IMR-90 (cell line): ENCODE measurements around the gene ZBTB22. TPM values are rescaled to one million over a fixed set of nuclear protein-coding genes. Genes with fewer than 3 reads are reported as not detected.

Experiments
- ATAC-seq: fragments of 200-7000 bp; cut with Tn5 transposase; 2 replicates; pipeline ENCODE4 v1.9.1; 2020; ENCODE audit warnings: low read depth, mild to moderate bottlenecking, moderate library complexity
- BruUV-seq: library from RNA; stranded (reverse); fragments of 400-500 nt; replicated peaks from 2 replicates; lab custom pipeline; 2021; lab: Mats Ljungman, UMichigan
- CTCF ChIA-PET: fragments of 300-600 bp; formaldehyde crosslinking; extraction: SDS; loops from one replicate; lab custom pipeline; 2021; ENCODE audit warnings: antibody characterized with exemption; lab: Yijun Ruan, JAX
- POLR2A ChIA-PET: fragments of 300-600 bp; sonication (Branson Sonifier 250); formaldehyde crosslinking; loops from one replicate; lab custom pipeline; 2022; ENCODE audit warnings: antibody characterized with exemption; ENCODE audit not compliant: unreplicated experiment; lab: Charles Lee
- DNase-seq: peaks from one replicate; pipeline ENCODE4 v3.0.0; 2013
- H2AFZ ChIP-seq: replicated peaks from 2 replicates; pipeline ENCODE3; 2013; ENCODE audit warnings: low read length, mild to moderate bottlenecking; ENCODE audit not compliant: poor library complexity
- H2AK5ac ChIP-seq: 2 replicates; pipeline ENCODE4 v1.6.1; 2013; ENCODE audit warnings: low read depth, low read length, inconsistent platforms
- H2AK9ac ChIP-seq: replicated peaks from 2 replicates; pipeline ENCODE3; 2013; ENCODE audit warnings: mild to moderate bottlenecking, low read depth, low read length, moderate library complexity; ENCODE audit not compliant: poor library complexity
- H2BK120ac ChIP-seq: 2 replicates; pipeline ENCODE4 v1.6.1; 2013; ENCODE audit warnings: low read depth, low read length, inconsistent platforms
- H2BK15ac ChIP-seq: 3 replicates; pipeline ENCODE4 v1.6.1; 2013; ENCODE audit warnings: low read depth, low read length, inconsistent platforms
- H2BK20ac ChIP-seq: 2 replicates; pipeline ENCODE4 v1.6.1; 2013; ENCODE audit warnings: low read depth, mild to moderate bottlenecking, inconsistent platforms, low read length, moderate library complexity
- H2BK5ac ChIP-seq: 2 replicates; pipeline ENCODE4 v1.6.1; 2013; ENCODE audit warnings: mild to moderate bottlenecking, low read depth, low read length, inconsistent platforms; ENCODE audit not compliant: poor library complexity, severe bottlenecking
- H3K14ac ChIP-seq: replicated peaks from 2 replicates; pipeline ENCODE4 v1.6.1; 2013; ENCODE audit warnings: low read depth, low read length, inconsistent platforms
- H3K18ac ChIP-seq: 2 replicates; pipeline ENCODE4 v1.6.1; 2013; ENCODE audit warnings: low read depth, low read length, control low read depth
- H3K23ac ChIP-seq: 2 replicates; pipeline ENCODE4 v1.6.1; 2013; ENCODE audit warnings: low read depth, low read length, inconsistent platforms
- H3K27ac ChIP-seq: 2 replicates; pipeline ENCODE4 v1.5.1; 2013; ENCODE audit warnings: mild to moderate bottlenecking, control low read depth, low read length; ENCODE audit not compliant: insufficient read depth
- H3K27me3 ChIP-seq: 2 replicates; pipeline ENCODE4 v1.6.1; 2013; ENCODE audit warnings: low read length; ENCODE audit not compliant: control insufficient read depth, insufficient read depth
- H3K36me3 ChIP-seq: 2 replicates; pipeline ENCODE4 v1.6.1; 2013; ENCODE audit warnings: low read length, mixed read lengths; ENCODE audit not compliant: control insufficient read depth, insufficient read depth
- H3K4ac ChIP-seq: 2 replicates; pipeline ENCODE4 v1.6.1; 2013; ENCODE audit warnings: low read depth, low read length, inconsistent platforms
- H3K4me1 ChIP-seq: 2 replicates; pipeline ENCODE4 v1.6.1; 2013; ENCODE audit warnings: low read length, mixed read lengths; ENCODE audit not compliant: control insufficient read depth, insufficient read depth
- H3K4me2 ChIP-seq: 2 replicates; pipeline ENCODE4 v1.6.1; 2013; ENCODE audit warnings: low read depth, mild to moderate bottlenecking, control low read depth, low read length, moderate library complexity
- H3K4me3 ChIP-seq: 2 replicates; pipeline ENCODE4 v1.5.1; 2013; ENCODE audit warnings: low read depth, mild to moderate bottlenecking, control low read depth, low read length, moderate library complexity; ENCODE audit not compliant: insufficient read depth
- H3K56ac ChIP-seq: 2 replicates; pipeline ENCODE4 v1.6.1; 2013; ENCODE audit warnings: low read length, inconsistent platforms; ENCODE audit not compliant: insufficient read depth; ENCODE audit errors: extremely low read depth
- H3K79me1 ChIP-seq, 2 experiments: 2 replicates each; pipeline ENCODE4 v1.6.1; 2013; ENCODE audit warnings: low read length in 2 of 2, inconsistent platforms in 1 of 2, low read depth in 1 of 2
- H3K9ac ChIP-seq: 2 replicates; pipeline ENCODE4 v1.6.1; 2013; ENCODE audit warnings: low read depth, low read length, control low read depth
- H3K9me1 ChIP-seq: 2 replicates; pipeline ENCODE4 v1.6.1; 2013; ENCODE audit warnings: low read length, inconsistent platforms; ENCODE audit not compliant: insufficient read depth
- H3K9me3 ChIP-seq: 2 replicates; pipeline ENCODE4 v1.6.1; 2013; ENCODE audit warnings: low read length; ENCODE audit not compliant: control insufficient read depth, insufficient read depth
- H4K20me1 ChIP-seq: 2 replicates; pipeline ENCODE4 v1.6.1; 2013; ENCODE audit warnings: low read length, inconsistent platforms; ENCODE audit not compliant: insufficient read depth
- H4K5ac ChIP-seq: 2 replicates; pipeline ENCODE4 v1.6.1; 2013; ENCODE audit warnings: mild to moderate bottlenecking, low read depth, low read length, control low read depth
- H4K8ac ChIP-seq, 2 experiments: 2 replicates each; pipeline ENCODE4 v1.6.1; 2013; ENCODE audit warnings: low read depth in 2 of 2, low read length in 2 of 2, control low read depth in 1 of 2, inconsistent platforms in 1 of 2
- H4K91ac ChIP-seq: 2 replicates; pipeline ENCODE4 v1.6.1; 2013; ENCODE audit warnings: low read depth, low read length, inconsistent platforms; ENCODE audit not compliant: insufficient read depth
- BHLHE40 ChIP-seq: fragments of 150-350 bp; IDR thresholded peaks from 2 replicates; pipeline ENCODE4 v1.6.1; 2016; ENCODE audit warnings: mild to moderate bottlenecking, low read depth, low read length
- MAZ ChIP-seq: IDR thresholded peaks from 2 replicates; pipeline ENCODE4 v1.6.1; 2012; ENCODE audit warnings: low read depth, mild to moderate bottlenecking, low read length, improper control_type of control experiment, moderate library complexity, borderline replicate concordance
- MXI1 ChIP-seq: IDR thresholded peaks from 2 replicates; pipeline ENCODE4 v1.6.1; 2012; ENCODE audit warnings: low read depth, mild to moderate bottlenecking, low read length, moderate library complexity, borderline replicate concordance
- RAD21 ChIP-seq: IDR thresholded peaks from 2 replicates; pipeline ENCODE4 v1.6.1; 2012; ENCODE audit warnings: low read length, improper control_type of control experiment
- RFX5 ChIP-seq: IDR thresholded peaks from 2 replicates; pipeline ENCODE4 v1.8.0; 2012; ENCODE audit warnings: low read depth, mild to moderate bottlenecking, low read length, moderate library complexity
- SMC3 ChIP-seq: fragments of 150-350 bp; IDR thresholded peaks from 2 replicates; pipeline ENCODE4 v1.6.1; 2016; ENCODE audit warnings: low read depth, mild to moderate bottlenecking, antibody characterized with exemption, low read length, moderate library complexity
- dilution Hi-C: fragments of 300-500 bp; cut with HindIII; formaldehyde crosslinking; loops from one replicate; pipeline ENCODE4 v1.14.3; 2018; ENCODE audit warnings: low sequenced_read_pairs; ENCODE audit not compliant: unreplicated experiment
- in situ Hi-C: fragments of 300-500 bp; cut with MboI; formaldehyde crosslinking; loops from 3 replicates; pipeline ENCODE4 v1.14.3; 2019; ENCODE audit warnings: low sequenced_read_pairs, inconsistent platforms, mixed read lengths
- intact Hi-C: fragments of 100-400 bp; cut with micrococcal nuclease; formaldehyde crosslinking; loops from 2 replicates; pipeline ENCODE4 v1.10.0; 2022
- polyA plus RNA-seq, 3 experiments: library from polyadenylated mRNA; depleted of rRNA; stranded (reverse); fragments of >200 nt; gene quantifications; 2 replicates each; pipeline ENCODE4 v1.2.3, GENCODE V29; 2012; ENCODE audit warnings: low replicate concordance in 1 of 3
- total RNA-seq: library from RNA; depleted of rRNA; stranded (reverse); fragments of >200 nt; gene quantifications from 2 replicates; pipeline ENCODE4 v1.2.3, GENCODE V29; 2012
- TF ChIP-seq, protein P1 (sequence below): conservative IDR thresholded peaks from 2 replicates; pipeline ENCODE4 v1.5.1; 2012; ENCODE audit warnings: mild to moderate bottlenecking, low read depth, low read length, improper control_type of control experiment
- TF ChIP-seq, protein P2 (sequence below): fragments of 150-350 bp; IDR thresholded peaks from 2 replicates; pipeline ENCODE4 v1.6.1; 2016; ENCODE audit warnings: low read depth, mild to moderate bottlenecking, low read length, moderate library complexity, borderline replicate concordance

Gene ZBTB22
- total and polyA plus RNA-seq, 2 of the 4 experiments (the other 2 are of a cell fraction): 6.8 to 13.0 TPM

DNA sequence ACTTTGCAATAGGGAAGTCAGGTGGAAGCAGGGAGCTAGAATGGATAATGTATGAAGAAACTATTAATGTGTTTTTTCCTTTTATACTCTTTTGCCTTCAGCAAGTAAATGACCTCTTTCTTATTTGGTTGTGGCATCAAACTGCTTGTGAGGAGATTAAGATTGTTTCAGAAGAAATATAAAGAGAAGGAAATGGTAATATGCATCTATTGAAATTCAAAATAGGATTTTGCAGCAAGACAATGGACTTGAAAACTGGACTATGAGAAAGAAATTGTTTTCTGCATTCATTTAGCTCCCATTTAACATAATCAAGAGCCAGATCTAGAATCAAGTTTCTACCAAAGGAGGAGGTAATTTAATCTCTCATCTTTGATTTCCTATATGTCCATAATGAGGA is 41.8 kb upstream of the ZBTB22 start:
- Histone ChIP-seq H4K20me1 (no peaks in the 10 kb centered on the region), H3K79me1 (no peaks in the 10 kb centered on the region), H4K91ac (no peak overlapping the region), H3K18ac (no peak overlapping the region), H2AFZ (no peak overlapping the region), H3K36me3 (no peaks in the 10 kb centered on the region), H3K56ac (no peak overlapping the region), H2AK5ac (no peak overlapping the region), H3K23ac (no peak overlapping the region), H2BK120ac (no peak overlapping the region), H3K4me2 (no peak overlapping the region), H3K9ac (no peak overlapping the region), H3K27me3 (peaks cover 22% of the 10 kb centered on the region), H2AK9ac (no peak overlapping the region), H3K27ac (no peak overlapping the region), H4K5ac (no peak overlapping the region), H3K9me1 (no peaks in the 10 kb centered on the region), H3K14ac (no peak overlapping the region), H3K4me1 (no peaks in the 10 kb centered on the region), H3K9me3 (no peaks in the 10 kb centered on the region), H3K4ac (no peak overlapping the region), H2BK20ac (no peak overlapping the region), H2BK15ac (no peak overlapping the region), H3K4me3 (no peak overlapping the region), H2BK5ac (no peak overlapping the region), H4K8ac (no peak overlapping the region)
- in situ Hi-C loops (no loop called here), intact Hi-C loops (no loop called here), dilution Hi-C loops (no loop called here)
- POLR2A ChIA-PET: interaction anchor here (0.6 kb wide), 1 partner anchor 15 kb away, joined by 3 read pairs; no protein-coding TSS in a partner anchor
- DNase-seq (no peak), ATAC-seq (no peak)
- TF ChIP-seq, protein P1, sequence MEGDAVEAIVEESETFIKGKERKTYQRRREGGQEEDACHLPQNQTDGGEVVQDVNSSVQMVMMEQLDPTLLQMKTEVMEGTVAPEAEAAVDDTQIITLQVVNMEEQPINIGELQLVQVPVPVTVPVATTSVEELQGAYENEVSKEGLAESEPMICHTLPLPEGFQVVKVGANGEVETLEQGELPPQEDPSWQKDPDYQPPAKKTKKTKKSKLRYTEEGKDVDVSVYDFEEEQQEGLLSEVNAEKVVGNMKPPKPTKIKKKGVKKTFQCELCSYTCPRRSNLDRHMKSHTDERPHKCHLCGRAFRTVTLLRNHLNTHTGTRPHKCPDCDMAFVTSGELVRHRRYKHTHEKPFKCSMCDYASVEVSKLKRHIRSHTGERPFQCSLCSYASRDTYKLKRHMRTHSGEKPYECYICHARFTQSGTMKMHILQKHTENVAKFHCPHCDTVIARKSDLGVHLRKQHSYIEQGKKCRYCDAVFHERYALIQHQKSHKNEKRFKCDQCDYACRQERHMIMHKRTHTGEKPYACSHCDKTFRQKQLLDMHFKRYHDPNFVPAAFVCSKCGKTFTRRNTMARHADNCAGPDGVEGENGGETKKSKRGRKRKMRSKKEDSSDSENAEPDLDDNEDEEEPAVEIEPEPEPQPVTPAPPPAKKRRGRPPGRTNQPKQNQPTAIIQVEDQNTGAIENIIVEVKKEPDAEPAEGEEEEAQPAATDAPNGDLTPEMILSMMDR: no peak
- no peak for TF ChIP-seq RAD21
- TF ChIP-seq MAZ: no peak
- TF ChIP-seq MXI1: no peak
- no peak for TF ChIP-seq SMC3
- TF ChIP-seq RFX5: no peak
- TF ChIP-seq, protein P2, sequence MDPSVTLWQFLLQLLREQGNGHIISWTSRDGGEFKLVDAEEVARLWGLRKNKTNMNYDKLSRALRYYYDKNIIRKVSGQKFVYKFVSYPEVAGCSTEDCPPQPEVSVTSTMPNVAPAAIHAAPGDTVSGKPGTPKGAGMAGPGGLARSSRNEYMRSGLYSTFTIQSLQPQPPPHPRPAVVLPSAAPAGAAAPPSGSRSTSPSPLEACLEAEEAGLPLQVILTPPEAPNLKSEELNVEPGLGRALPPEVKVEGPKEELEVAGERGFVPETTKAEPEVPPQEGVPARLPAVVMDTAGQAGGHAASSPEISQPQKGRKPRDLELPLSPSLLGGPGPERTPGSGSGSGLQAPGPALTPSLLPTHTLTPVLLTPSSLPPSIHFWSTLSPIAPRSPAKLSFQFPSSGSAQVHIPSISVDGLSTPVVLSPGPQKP: no peak
- no peak for TF ChIP-seq BHLHE40
- no TSS peak for BruUV-seq
- CTCF ChIA-PET: interaction anchor here (1.0 kb wide), 1 partner anchor 32 kb away, joined by 3 read pairs; no protein-coding TSS in a partner anchor
